Lower lobe of right lung (tissue), 2 donors: ENCODE data around the gene SOX15. TPM values are rescaled to one million over a fixed set of nuclear protein-coding genes. Genes with fewer than 3 reads are reported as not detected.

Source experiments
- ATAC-seq, 2 donors: fragments of 200-7000 bp; cut with Tn5 transposase; one replicate each; pipeline ENCODE4 v1.9.1; 2020 to 2022; ENCODE audit warnings: mild to moderate bottlenecking in 2 of 2, moderate library complexity in 2 of 2
- DNase-seq: peaks from one replicate; pipeline ENCODE4 v3.0.0-alpha.2; 2020
- H3K27ac ChIP-seq: fragments of 200-600 bp; one replicate; pipeline ENCODE4 v1.8.0; 2022
- H3K27me3 ChIP-seq: fragments of 200-600 bp; one replicate; pipeline ENCODE4 v1.8.0; 2022; ENCODE audit warnings: low read depth
- H3K36me3 ChIP-seq: fragments of 200-600 bp; one replicate; pipeline ENCODE4 v1.8.0; 2022; ENCODE audit warnings: mild to moderate bottlenecking
- H3K4me1 ChIP-seq: fragments of 200-600 bp; one replicate; pipeline ENCODE4 v1.8.0; 2022
- H3K4me3 ChIP-seq: fragments of 200-600 bp; one replicate; pipeline ENCODE4 v1.8.0; 2022; ENCODE audit warnings: mild to moderate bottlenecking
- H3K9me3 ChIP-seq: fragments of 200-600 bp; one replicate; pipeline ENCODE4 v1.8.0; 2022
- intact Hi-C: fragments of 100-400 bp; cut with DNase I; formaldehyde crosslinking; loops from one replicate; pipeline ENCODE4 v1.11.0; 2022
- total RNA-seq: library from RNA; stranded (reverse); fragmentation: NEBNext Ultra II Directional; extraction: Animal tissue kit (Norgen Biotek cat#: 25700); gene quantifications from one replicate; pipeline ENCODE4 v1.2.1, GENCODE V29; 2021
- TF ChIP-seq, protein P1 (sequence below): fragments of 200-600 bp; IDR thresholded peaks from one replicate; pipeline ENCODE4 v1.8.0; 2022; ENCODE audit warnings: antibody characterized with exemption, mild to moderate bottlenecking
- donor health status: DM: no; HTN: yes; CAD: no; lungs with severe emphysema.

Gene SOX15
- total RNA-seq, 1 donor from 2014 or later: 0.47 TPM

DNA sequence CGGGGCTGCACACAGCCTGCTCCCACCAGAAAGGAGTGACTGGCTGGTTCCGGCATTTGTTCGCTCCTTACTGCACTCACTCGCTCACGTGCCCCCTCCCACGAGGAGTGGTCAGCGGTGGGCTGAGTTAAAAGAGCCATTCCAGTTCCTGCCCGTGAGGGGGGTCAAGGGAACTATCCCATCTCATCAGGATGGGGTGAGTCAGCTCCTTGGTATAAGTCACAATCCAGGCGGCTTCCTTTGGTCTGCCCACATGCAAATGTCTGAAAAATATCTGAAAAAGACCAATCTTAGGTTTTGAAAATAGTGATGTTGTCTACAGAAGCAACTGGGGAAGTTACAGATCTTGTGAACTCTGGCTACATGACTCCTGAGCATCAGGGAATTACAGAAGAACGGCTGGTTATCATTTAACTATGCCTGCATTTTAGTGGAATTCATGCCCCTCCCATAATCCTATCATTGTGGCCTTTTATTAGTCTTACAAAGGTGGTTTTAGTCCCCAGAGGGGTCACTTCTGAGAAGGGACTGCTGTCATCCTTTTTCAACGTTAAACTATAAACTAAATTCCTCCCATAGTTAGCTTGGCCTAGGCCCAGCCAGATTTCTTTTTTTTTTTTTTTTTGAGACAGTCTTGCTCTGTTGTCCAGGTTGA is 50.9 kb downstream of the SOX15 start:
- Histone ChIP-seq H3K27me3 (no peaks in the 10 kb centered on the region), H3K27ac (no peak overlapping the region), H3K9me3 (peaks cover 4% of the 10 kb centered on the region), H3K4me3 (no peak overlapping the region), H3K36me3 (no peaks in the 10 kb centered on the region), H3K4me1 (no peaks in the 10 kb centered on the region)
- TF ChIP-seq, protein P1, sequence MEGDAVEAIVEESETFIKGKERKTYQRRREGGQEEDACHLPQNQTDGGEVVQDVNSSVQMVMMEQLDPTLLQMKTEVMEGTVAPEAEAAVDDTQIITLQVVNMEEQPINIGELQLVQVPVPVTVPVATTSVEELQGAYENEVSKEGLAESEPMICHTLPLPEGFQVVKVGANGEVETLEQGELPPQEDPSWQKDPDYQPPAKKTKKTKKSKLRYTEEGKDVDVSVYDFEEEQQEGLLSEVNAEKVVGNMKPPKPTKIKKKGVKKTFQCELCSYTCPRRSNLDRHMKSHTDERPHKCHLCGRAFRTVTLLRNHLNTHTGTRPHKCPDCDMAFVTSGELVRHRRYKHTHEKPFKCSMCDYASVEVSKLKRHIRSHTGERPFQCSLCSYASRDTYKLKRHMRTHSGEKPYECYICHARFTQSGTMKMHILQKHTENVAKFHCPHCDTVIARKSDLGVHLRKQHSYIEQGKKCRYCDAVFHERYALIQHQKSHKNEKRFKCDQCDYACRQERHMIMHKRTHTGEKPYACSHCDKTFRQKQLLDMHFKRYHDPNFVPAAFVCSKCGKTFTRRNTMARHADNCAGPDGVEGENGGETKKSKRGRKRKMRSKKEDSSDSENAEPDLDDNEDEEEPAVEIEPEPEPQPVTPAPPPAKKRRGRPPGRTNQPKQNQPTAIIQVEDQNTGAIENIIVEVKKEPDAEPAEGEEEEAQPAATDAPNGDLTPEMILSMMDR: no peak
- DNase-seq (no peak), ATAC-seq (no peak)
- intact Hi-C loops: no loop called here

Other genes with a start within 250 kb of the SOX15 start
- 11.0 TPM for gene KCTD11, start 237.9 kb downstream of the SOX15 start, total RNA-seq
- not detected for gene TMEM95, start 234.9 kb downstream of the SOX15 start, total RNA-seq
- 4.1 TPM for gene TNK1, start 209.0 kb downstream of the SOX15 start, total RNA-seq
- 27.1 TPM for gene PLSCR3, start 195.6 kb downstream of the SOX15 start, total RNA-seq
- 51.2 TPM for gene TMEM256, start 186.0 kb downstream of the SOX15 start, total RNA-seq
- gene NLGN2, start 182.2 kb downstream of the SOX15 start, total RNA-seq: 9.5 TPM
- gene SPEM1, start 169.8 kb downstream of the SOX15 start, total RNA-seq: not detected
- gene SPEM2, start 164.5 kb downstream of the SOX15 start, total RNA-seq: not detected
- not detected for gene SPEM3, start 161.2 kb downstream of the SOX15 start, total RNA-seq
- gene TMEM102, start 154.7 kb downstream of the SOX15 start, total RNA-seq: 8.1 TPM
- gene FGF11, start 150.6 kb downstream of the SOX15 start, total RNA-seq: 1.2 TPM
- 8.4 TPM for gene CHRNB1, start 145.0 kb downstream of the SOX15 start, total RNA-seq
- gene ZBTB4, start 110.5 kb downstream of the SOX15 start, total RNA-seq: 79.0 TPM
- not detected for gene SLC35G6, start 108.6 kb downstream of the SOX15 start, total RNA-seq
- 101 TPM for gene POLR2A, start 105.7 kb downstream of the SOX15 start, total RNA-seq
- 91.3 TPM for gene TNFSF12, start 41.0 kb downstream of the SOX15 start, total RNA-seq
- 161 TPM for gene TNFSF13, start 31.3 kb downstream of the SOX15 start, total RNA-seq
- gene SENP3, start 28.2 kb downstream of the SOX15 start, total RNA-seq: 87.0 TPM
- 667 TPM for gene CD68, start 10.5 kb downstream of the SOX15 start, total RNA-seq
- 55.3 TPM for gene MPDU1, start 6.2 kb downstream of the SOX15 start, total RNA-seq
- 36.0 TPM for gene FXR2, start 24.8 kb upstream of the SOX15 start, total RNA-seq
- 86.3 TPM for gene SAT2, start 37.7 kb upstream of the SOX15 start, total RNA-seq
- not detected for gene SHBG, start 40.0 kb upstream of the SOX15 start, total RNA-seq
- gene ATP1B2, start 60.8 kb upstream of the SOX15 start, total RNA-seq: 3.1 TPM
- 34.8 TPM for gene TP53, start 97.4 kb upstream of the SOX15 start, total RNA-seq
- gene WRAP53, start 98.4 kb upstream of the SOX15 start, total RNA-seq: 8.3 TPM
- 1.6 TPM for gene EFNB3, start 115.1 kb upstream of the SOX15 start, total RNA-seq
- gene DNAH2, start 127.7 kb upstream of the SOX15 start, total RNA-seq: 6.2 TPM
- 46.1 TPM for gene KDM6B, start 244.1 kb upstream of the SOX15 start, total RNA-seq